Adrenal gland (tissue), 12 donors: ENCODE results near the gene RAMACL. TPM values are rescaled to one million over a fixed set of nuclear protein-coding genes. Genes with fewer than 3 reads are reported as not detected.
"Not testable (repeated sequence)": the region's sequence is repeated elsewhere in the genome, so short reads cannot be mapped to it uniquely, and the experiment has no call there.

Experiments used
- DNase-seq, 7 donors: peaks; one replicate each; pipeline ENCODE4 v3.0.0-alpha.2; 2019 to 2020
- H3K27ac ChIP-seq, 5 donors: fragments of 200-600 bp; sonication (generic) in 4 of 5; 1 replicate in 3 of 5; 2 replicates in 2 of 5; pipeline versions ENCODE4 v1.5.1 to v1.8.0; 2016 to 2020; ENCODE audit warnings: mild to moderate bottlenecking in 1 of 5
- H3K27me3 ChIP-seq: fragments of 200-600 bp; 2 replicates; pipeline ENCODE4 v1.8.0; 2021
- H3K36me3 ChIP-seq, 2 donors: fragments of 200-600 bp; replicated peaks in 1 of 2; 1 replicate in 1 of 2; 2 replicates in 1 of 2; pipeline versions ENCODE4 v1.5.1 to v1.8.0; 2018 to 2022
- H3K4me1 ChIP-seq, 2 donors: fragments of 200-600 bp; replicated peaks in 1 of 2; 1 replicate in 1 of 2; 2 replicates in 1 of 2; pipeline versions ENCODE4 v1.5.1 to v1.8.0; 2018 to 2021
- H3K4me3 ChIP-seq, 4 donors: fragments of 200-600 bp; sonication (generic) in 3 of 4; one replicate each; pipeline ENCODE4 v1.5.1; 2016 to 2018
- H3K9me3 ChIP-seq, 3 donors: fragments of 200-600 bp; sonication (generic) in 1 of 3; replicated peaks in 1 of 3; 1 replicate in 2 of 3; 2 replicates in 1 of 3; pipeline versions ENCODE4 v1.5.1 to v1.8.0; 2016 to 2021
- POLR2A ChIP-seq, 2 donors: fragments of 450-650 bp; IDR thresholded peaks; one replicate each; pipeline ENCODE4 v1.6.1; 2017; ENCODE audit warnings: antibody characterized with exemption in 2 of 2, mild to moderate bottlenecking in 2 of 2, moderate library complexity in 1 of 2
- WGBS, 4 donors: extraction: QIAGEN DNeasy Blood & Tissue Kit in 2 of 4; methylation state at CpG; one replicate each; pipeline versions ENCODE4 v1.1.5 to v1.1.7; 2013 to 2017; 5-methylcytosine and 5-hydroxymethylcytosine counted together
- intact Hi-C, 2 donors: fragments of 100-400 bp; cut with DNase I; formaldehyde crosslinking; loops; one replicate each; pipeline versions ENCODE4 v1.14.1 to v1.15.0; 2022 to 2023
- polyA plus RNA-seq, 3 donors: library from polyadenylated mRNA; stranded (reverse); fragments of 200-250 nt in 2 of 3; fragments of 350-450 nt in 1 of 3; fragmentation: Illumina TruSeq in 1 of 3; extraction: RNeasy Lipid Tissue Mini Kit (QIAGEN cat#74804) in 1 of 3; gene quantifications; one replicate each; pipeline ENCODE4 v1.2.3, GENCODE V29; 2013 to 2014
- total RNA-seq, 9 donors: library from RNA; depleted of rRNA in 4 of 9; stranded (reverse); fragments of >200 nt in 4 of 9; fragments of 120-200 nt in 1 of 9; fragmentation: NEBNext Ultra II Directional in 1 of 9; extraction: Animal tissue kit (Norgen Biotek cat#: 25700) in 1 of 9; gene quantifications; one replicate each; pipeline versions ENCODE4 v1.1.0 to v1.2.4, GENCODE V29; 2013 to 2023
- TF ChIP-seq, protein P1 (sequence below), 6 experiments: fragments of 450-650 bp in 4 of 6; fragments of 200-600 bp in 2 of 6; sonication (generic) in 1 of 6; IDR thresholded peaks; 1 replicate in 5 of 6; 2 replicates in 1 of 6; pipeline versions ENCODE4 v1.5.1 to v1.8.0; 2016 to 2021; ENCODE audit warnings: antibody characterized with exemption in 6 of 6, mild to moderate bottlenecking in 2 of 6, moderate library complexity in 1 of 6
- donor health status: healthy with polysubstance abuse.
- donor health status: Bipolar disorder and iron deficiency.
- donor health status: DM: yes; HTN: yes; CAD: no.
- donor health status: DM: no; HTN: no; CAD: no.
- donor health status: DM: no; HTN: no; CAD: no.
- donor health status: DM: yes; HTN: yes; CAD: no.

Gene RAMACL
- total and polyA plus RNA-seq, 12 donors, result 0.14 to 4.2 (median 0.46) TPM

DNA sequence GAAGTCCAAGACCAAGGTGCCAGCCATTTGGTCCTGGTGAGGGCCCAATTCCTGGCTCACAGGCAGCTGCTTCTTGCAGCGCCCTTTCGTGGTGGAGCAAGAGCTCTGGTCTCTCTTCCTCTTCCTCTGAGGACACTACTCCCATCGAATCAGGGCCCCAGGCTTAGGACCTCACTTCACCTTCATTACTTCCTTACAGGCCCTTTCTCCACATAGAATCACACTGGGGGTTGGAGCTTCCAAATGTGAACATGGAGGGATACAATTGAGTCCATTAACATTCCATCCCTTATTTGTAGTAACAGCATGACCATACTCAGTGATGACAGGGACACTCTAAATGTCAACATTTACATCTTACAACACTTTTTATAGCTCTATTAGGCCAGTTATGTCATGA lies 2.3 kb downstream of the RAMACL start:
- H3K27me3 ChIP-seq, result no peaks in the 10 kb centered on the region

DNA sequence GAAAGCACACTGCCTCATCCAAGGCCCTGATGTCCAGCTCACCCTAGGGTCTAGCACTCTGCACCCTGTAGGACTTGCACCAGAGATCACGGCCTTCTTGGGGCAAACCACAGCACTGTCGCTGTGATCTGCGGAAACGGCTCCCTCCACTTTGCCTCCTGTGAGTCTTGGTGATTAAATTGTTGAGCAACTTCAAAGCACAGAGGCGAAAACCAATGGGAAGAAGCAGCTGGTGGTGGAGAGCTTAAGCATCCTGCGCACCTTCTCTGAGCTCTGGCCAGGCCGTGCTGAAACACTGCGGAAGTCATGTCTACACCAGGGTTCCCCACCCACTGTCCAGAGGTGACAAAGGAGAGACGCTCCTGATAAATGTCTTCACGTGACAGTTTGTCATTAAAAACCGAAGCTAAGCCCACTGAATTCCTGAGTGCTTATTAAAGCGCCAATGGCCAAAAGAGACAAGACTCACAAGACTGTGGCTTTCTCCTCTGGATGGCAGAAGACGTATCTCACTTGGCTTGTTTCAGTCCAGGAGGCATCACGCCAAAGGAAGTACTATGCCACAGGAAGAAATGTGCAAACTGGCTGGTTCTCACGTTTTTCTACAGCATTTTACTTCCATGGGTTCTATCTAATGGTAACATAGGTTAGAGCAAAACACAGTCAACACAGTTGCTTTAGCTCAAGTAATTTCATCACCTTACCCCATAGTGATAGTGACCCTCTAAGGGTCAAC lies 3.1 kb downstream of the RAMACL start:
- H3K27me3 ChIP-seq, result no peaks in the 10 kb centered on the region
- WGBS, 4 donors, result 84 to 90% (median 88%) methylated on average over 15 of the region's 15 CpGs
- H3K4me3 ChIP-seq, result no peak overlapping the region
- H3K9me3 ChIP-seq, result no peaks in the 10 kb centered on the region
- TF ChIP-seq, protein P1, sequence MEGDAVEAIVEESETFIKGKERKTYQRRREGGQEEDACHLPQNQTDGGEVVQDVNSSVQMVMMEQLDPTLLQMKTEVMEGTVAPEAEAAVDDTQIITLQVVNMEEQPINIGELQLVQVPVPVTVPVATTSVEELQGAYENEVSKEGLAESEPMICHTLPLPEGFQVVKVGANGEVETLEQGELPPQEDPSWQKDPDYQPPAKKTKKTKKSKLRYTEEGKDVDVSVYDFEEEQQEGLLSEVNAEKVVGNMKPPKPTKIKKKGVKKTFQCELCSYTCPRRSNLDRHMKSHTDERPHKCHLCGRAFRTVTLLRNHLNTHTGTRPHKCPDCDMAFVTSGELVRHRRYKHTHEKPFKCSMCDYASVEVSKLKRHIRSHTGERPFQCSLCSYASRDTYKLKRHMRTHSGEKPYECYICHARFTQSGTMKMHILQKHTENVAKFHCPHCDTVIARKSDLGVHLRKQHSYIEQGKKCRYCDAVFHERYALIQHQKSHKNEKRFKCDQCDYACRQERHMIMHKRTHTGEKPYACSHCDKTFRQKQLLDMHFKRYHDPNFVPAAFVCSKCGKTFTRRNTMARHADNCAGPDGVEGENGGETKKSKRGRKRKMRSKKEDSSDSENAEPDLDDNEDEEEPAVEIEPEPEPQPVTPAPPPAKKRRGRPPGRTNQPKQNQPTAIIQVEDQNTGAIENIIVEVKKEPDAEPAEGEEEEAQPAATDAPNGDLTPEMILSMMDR (IDR thresholded peaks at IDR 0.05), result no peak
- no peak for TF ChIP-seq POLR2A (IDR thresholded peaks at IDR 0.05)
- intact Hi-C loops, result no loop called here
- no peak for DNase-seq
- no peaks in the 10 kb centered on the region for H3K36me3 ChIP-seq
- no peak overlapping the region for H3K27ac ChIP-seq
- H3K4me1 ChIP-seq, result no peaks in the 10 kb centered on the region

More for the DNA sequence above, 2.3 kb downstream of the RAMACL start:
- Histone ChIP-seq H3K4me3 (no peak overlapping the region), H3K4me1 (peaks cover 0 to 3% of the 10 kb centered on the region in 2 donors), H3K9me3 (no peaks in the 10 kb centered on the region), H3K27ac (no peak overlapping the region), H3K36me3 (no peaks in the 10 kb centered on the region)
- DNase-seq, result no peak
- intact Hi-C loops, result no loop called here
- 77 to 86% (median 83%) methylated on average over 3 of the region's 3 CpGs for WGBS, 4 donors
- TF ChIP-seq POLR2A (IDR thresholded peaks at IDR 0.05), result no peak
- TF ChIP-seq, protein P1 (IDR thresholded peaks at IDR 0.05), result no peak

DNA sequence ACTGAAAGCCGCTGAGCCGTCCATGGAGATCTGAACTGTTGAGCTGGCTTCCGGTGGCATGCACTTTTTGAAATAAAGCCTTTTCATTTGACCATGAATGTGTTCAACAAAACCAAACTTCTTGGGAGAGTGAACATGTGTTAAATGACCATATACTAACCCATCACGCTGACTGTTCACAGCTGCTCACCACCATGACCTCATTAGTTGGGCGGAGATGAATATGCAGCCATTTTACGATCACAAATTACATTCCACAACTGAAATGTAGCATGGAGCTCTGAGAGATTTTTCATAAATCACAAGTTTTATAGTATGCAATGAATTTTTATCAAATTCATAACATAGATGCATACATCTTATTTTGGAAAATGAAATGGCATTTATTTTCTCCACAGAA lies 4.2 kb downstream of the RAMACL start:
- 89 to 96% (median 92%) methylated on average over 6 of the region's 6 CpGs for WGBS, 4 donors
- Histone ChIP-seq H3K4me3 (no peak overlapping the region), H3K4me1 (no peaks in the 10 kb centered on the region), H3K27ac (no peak overlapping the region), H3K36me3 (no peaks in the 10 kb centered on the region), H3K9me3 (no peaks in the 10 kb centered on the region), H3K27me3 (no peaks in the 10 kb centered on the region)
- TF ChIP-seq POLR2A (IDR thresholded peaks at IDR 0.05), result no peak
- TF ChIP-seq, protein P1 (IDR thresholded peaks at IDR 0.05), result no peak
- intact Hi-C loops, result no loop called here
- DNase-seq, result no peak

DNA sequence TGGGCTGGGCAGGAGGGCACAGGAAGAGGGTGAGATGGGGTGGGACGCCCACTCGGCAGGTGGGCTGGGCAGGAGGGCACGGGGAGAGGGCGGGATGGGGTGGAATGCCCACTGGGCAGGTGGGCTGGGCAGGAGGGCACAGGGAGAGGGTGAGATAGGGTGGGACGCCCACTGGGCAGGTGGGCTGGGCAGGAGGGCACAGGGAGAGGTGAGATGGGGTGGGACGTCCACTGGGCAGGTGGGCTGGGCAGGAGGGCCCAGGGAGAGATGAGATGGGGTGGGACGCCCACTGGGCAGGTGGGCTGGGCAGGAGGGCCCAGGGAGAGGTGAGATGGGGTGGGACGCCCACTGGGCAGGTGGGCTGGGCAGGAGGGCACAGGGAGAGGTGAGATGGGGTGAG lies 4.7 kb downstream of the RAMACL start:
- intact Hi-C loops, H3K4me3 ChIP-seq, H3K36me3 ChIP-seq, DNase-seq, H3K4me1 ChIP-seq, H3K27me3 ChIP-seq, H3K27ac ChIP-seq, H3K9me3 ChIP-seq: not testable (repeated sequence)
- WGBS, 4 donors, result 90 to 98% (median 96%) methylated on average over 5 to 8 of the region's 8 CpGs

DNA sequence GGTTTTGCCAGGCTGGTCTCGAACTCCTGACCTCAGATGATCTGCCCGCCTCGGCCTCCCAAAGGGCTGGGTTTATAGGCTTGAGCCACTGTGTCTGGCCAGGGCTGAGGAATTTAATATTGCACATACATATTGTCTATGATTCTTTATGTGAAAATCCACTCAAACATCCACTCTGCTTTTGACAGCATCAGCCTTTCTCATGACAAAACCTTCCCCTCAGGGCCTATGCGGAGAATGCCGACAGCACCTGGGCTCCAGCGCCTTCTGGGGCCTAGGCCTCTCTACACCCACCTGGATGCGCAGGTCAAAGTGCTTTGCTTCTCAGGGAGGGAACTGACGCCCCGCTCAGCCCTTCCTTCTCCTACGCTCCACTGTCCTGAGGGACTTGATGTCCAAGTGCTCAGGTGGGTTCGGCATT lies 5.4 kb downstream of the RAMACL start:
- H3K36me3 ChIP-seq, result no peaks in the 10 kb centered on the region
- WGBS, 4 donors, result 91 to 98% (median 92%) methylated on average over 11 of the region's 11 CpGs
- intact Hi-C loops, result no loop called here

More for the DNA sequence above, 5.4 kb downstream of the RAMACL start:
- Histone ChIP-seq H3K4me3 (no peak overlapping the region), H3K27ac (no peak overlapping the region), H3K27me3 (no peaks in the 10 kb centered on the region), H3K4me1 (no peaks in the 10 kb centered on the region), H3K9me3 (no peaks in the 10 kb centered on the region)
- DNase-seq, result no peak
- no peak for TF ChIP-seq POLR2A (IDR thresholded peaks at IDR 0.05)
- TF ChIP-seq, protein P1 (IDR thresholded peaks at IDR 0.05), result no peak
